ENCODE results near the gene CCL1. TPM values are rescaled to one million over a fixed set of nuclear protein-coding genes. Genes with fewer than 3 reads are reported as not detected.

CCL1 gene
- total RNA-seq, 4 donors from 2014 or later, result not detected

GRCh38 chr17:34393401-34393800 lies 30.4 kb upstream of the CCL1 start:
- no peaks in the 10 kb centered on the region for H3K9me3 ChIP-seq
- H3K4me1 ChIP-seq, result no peaks in the 10 kb centered on the region
- H3K27ac ChIP-seq, result no peak overlapping the region
- no peak for DNase-seq
- H3K36me3 ChIP-seq, result no peaks in the 10 kb centered on the region
- no peaks in the 10 kb centered on the region for H3K27me3 ChIP-seq
- no peak overlapping the region for H3K4me3 ChIP-seq
- TF ChIP-seq POLR2A (IDR thresholded peaks at IDR 0.05), result no peak
- no peak for TF ChIP-seq CTCF (IDR thresholded peaks at IDR 0.05)

GRCh38 chr17:34391241-34391640 lies 28.2 kb upstream of the CCL1 start:
- H3K4me3 ChIP-seq, result no peak overlapping the region
- TF ChIP-seq CTCF (IDR thresholded peaks at IDR 0.05) (no peak), POLR2A (IDR thresholded peaks at IDR 0.05) (no peak)
- H3K27ac ChIP-seq, result no peak overlapping the region
- H3K36me3 ChIP-seq, result no peaks in the 10 kb centered on the region
- H3K4me1 ChIP-seq, result no peaks in the 10 kb centered on the region
- H3K27me3 ChIP-seq, result no peaks in the 10 kb centered on the region
- H3K9me3 ChIP-seq, result no peaks in the 10 kb centered on the region
- no peak for DNase-seq

- no peaks in the 10 kb centered on the region for H3K27me3 ChIP-seq
- H3K4me1 ChIP-seq, result no peaks in the 10 kb centered on the region
- no peaks in the 10 kb centered on the region for H3K36me3 ChIP-seq
- H3K4me3 ChIP-seq, result no peak overlapping the region
- no peaks in the 10 kb centered on the region for H3K9me3 ChIP-seq
- no peak overlapping the region for H3K27ac ChIP-seq
- no peak for TF ChIP-seq CTCF (IDR thresholded peaks at IDR 0.05)
- TF ChIP-seq POLR2A (IDR thresholded peaks at IDR 0.05), result no peak
- DNase-seq, result no peak
Measured at GRCh38 chr17:34390649-34391048, 27.6 kb upstream of the CCL1 start.

- Histone ChIP-seq H3K4me1 (no peaks in the 10 kb centered on the region), H3K27me3 (no peaks in the 10 kb centered on the region), H3K4me3 (no peak overlapping the region), H3K36me3 (no peaks in the 10 kb centered on the region), H3K27ac (no peak overlapping the region), H3K9me3 (no peaks in the 10 kb centered on the region)
- DNase-seq, result no peak
- TF ChIP-seq POLR2A (IDR thresholded peaks at IDR 0.05) (no peak), CTCF (IDR thresholded peaks at IDR 0.05) (no peak)
Measured at GRCh38 chr17:34389126-34389750, 26.2 kb upstream of the CCL1 start.

GRCh38 chr17:34387566-34387965 lies 24.5 kb upstream of the CCL1 start:
- Histone ChIP-seq H3K27ac (no peak overlapping the region), H3K27me3 (no peaks in the 10 kb centered on the region), H3K4me3 (no peak overlapping the region), H3K36me3 (no peaks in the 10 kb centered on the region), H3K4me1 (no peaks in the 10 kb centered on the region), H3K9me3 (no peaks in the 10 kb centered on the region)
- DNase-seq, result no peak
- no peak for TF ChIP-seq CTCF (IDR thresholded peaks at IDR 0.05)
- no peak for TF ChIP-seq POLR2A (IDR thresholded peaks at IDR 0.05)

Measured in Peyer's patch (tissue), 4 donors.